Fibroblast of skin of abdomen (primary cell): Measurements from ENCODE around the gene HS3ST3B1.

ENCODE experiments used
- DNase-seq: peaks from one replicate; pipeline ENCODE4 v3.0.0-alpha.2; 2013

The HS3ST3B1 gene

DNA sequence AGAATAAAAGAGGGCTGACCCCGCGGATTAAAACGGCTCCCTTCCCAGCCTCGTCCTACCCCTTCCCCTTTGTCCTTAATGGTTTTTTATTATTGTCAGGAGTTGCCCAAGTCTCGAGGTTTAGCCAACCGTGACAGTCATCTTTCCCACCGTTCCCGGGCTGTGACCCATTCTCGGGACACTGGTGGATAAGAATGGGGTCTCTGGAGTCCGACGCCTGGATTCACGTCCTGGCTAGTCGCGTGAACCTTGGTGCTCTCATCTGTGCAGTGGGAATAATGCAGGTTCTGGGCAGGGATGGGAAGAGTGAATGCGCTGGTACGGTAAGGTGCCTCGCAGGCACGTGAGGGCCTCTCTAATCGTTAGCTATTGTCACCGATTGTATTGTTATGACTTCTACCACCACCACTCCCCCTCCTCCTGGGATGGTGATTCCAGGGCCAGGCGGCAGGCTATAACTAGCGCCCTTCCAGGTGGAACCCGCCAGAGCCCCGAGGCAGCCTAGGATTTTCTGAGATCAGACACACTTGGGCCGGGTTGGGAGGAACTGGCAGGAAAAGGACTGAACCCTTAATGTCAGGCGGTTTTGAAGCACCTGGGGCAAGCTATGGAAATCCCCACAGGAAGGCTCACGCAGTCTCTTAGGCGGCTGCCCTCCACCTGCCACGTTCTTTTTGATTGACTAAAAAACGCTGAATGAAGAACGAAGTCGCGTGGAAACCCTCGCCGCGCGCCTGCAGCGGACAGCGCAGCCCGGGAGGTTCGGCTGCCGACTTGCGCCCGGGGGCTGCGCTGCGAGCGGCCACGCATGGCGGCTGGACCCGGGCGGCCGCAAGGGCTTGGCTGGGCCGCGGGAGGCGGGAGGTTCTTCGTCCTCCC, 2.7 kb downstream of the HS3ST3B1 start:
- DNase-seq: no peak

DNA sequence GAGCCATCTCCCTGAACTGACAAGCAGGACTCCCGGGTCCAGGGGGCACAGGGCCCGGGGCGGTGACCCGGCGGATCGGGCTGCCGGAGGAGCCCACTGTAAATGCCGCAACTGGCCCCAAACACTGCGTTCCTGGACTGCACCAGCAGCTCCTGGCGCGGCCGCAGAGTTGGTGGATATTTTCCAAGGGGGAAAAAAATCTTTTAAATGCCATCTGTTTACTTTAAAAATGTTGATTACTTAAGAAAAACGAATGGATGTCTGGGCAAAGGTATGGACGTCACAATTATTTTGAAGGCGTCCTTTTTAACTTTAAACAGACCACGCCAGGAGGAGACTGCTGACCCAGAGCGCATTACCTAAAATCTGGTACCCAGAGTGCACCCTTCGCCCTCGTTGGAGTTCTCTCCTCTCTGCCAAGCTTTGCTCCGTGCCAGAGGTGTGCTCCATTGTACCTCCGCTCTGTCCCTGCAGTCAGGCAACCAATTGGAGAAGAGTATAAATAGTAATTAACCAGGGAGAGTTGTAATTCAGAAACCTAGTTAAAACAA, 3.4 kb downstream of the HS3ST3B1 start:
- DNase-seq: no peak

- DNase-seq: no peak
Observed at GRCh38 chr17:14304773-14305517, 4.1 kb downstream of the HS3ST3B1 start.

GRCh38 chr17:14305785-14306496, 5.1 kb downstream of the HS3ST3B1 start:
- DNase-seq: no peak

DNA sequence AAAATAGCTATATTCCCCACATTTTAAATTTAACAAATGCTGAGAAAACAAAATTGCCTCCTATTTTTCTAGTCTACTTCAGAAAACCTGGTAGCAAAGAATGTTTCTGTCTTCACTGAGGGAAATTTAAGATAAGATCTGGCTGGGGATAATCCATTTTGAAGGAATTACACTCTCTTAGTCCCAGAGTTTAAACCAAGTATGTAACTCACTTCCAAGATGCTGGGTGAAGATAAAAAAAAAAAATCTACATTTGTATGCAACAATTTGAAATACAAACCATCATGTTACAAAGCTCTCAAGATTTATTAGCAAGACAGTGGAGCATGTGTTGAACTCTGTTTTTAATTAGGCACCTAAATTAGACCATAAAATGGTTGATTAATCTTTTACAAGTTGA, 5.7 kb downstream of the HS3ST3B1 start:
- DNase-seq: peak; percentile 75

GRCh38 chr17:14307560-14308024, 6.7 kb downstream of the HS3ST3B1 start:
- DNase-seq: peak; percentile 91

DNA sequence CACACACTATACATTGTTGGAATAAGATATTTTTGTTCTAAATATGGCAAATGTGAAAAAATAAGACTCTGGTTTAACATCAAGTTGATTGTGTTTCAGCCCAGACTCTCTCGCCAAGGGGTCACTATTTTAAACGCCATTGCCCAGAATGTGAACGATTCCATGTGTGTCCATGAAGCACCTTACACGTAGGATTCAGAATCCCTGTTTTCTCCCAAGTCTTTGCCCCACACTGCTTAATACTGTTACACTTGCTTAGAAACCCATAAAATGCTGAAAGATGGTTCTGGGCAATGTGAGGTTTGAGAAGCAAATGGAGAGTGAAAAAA, 7.7 kb downstream of the HS3ST3B1 start:
- no peak for DNase-seq

- DNase-seq: peak; percentile 92
Observed at GRCh38 chr17:14308965-14309879, 8.3 kb downstream of the HS3ST3B1 start.

DNA sequence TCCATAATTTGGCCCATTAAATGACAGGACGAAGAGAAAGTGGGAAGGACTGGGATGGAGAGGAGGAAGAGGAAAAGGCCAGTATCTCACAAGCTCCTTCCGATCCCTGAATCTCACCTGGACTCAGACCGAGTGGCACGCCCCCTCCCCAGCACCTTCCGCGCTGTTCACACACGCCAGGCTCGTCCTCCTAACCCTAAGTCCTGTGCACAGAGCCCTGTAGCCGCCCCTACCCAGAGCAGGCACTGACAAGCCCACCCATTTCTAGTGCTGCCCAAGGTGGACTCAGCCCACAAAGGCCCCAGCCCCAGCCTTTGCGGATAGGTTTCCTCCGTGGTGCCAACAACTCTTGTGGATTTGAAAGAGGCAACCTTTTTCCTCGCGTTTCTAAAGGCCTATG, 9.2 kb downstream of the HS3ST3B1 start:
- DNase-seq: no peak

GRCh38 chr17:14310605-14311004, 9.7 kb downstream of the HS3ST3B1 start:
- DNase-seq: no peak

- no peak for DNase-seq
Observed at GRCh38 chr17:14311186-14311705, 10.4 kb downstream of the HS3ST3B1 start.

DNA sequence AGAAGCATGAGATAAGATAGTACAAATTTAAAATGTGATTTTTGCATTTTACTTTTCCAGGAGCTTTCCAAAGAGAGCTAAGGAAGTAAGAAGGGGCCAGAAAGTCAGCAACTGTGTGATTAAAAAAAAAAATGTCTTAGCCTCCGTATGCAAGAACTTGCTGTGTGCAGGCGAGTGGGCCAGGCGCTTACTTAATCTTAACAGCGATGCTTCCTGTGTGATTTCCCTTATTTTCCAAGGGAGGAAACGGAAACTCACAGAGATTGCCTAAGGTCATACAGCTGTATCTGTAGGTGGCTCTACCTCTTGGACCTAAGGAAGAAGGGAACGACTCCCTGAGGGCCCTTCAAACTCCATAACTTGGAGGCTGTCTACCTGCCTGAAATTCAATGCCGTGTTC, 11.1 kb downstream of the HS3ST3B1 start:
- DNase-seq: no peak

- no peak for DNase-seq
Observed at GRCh38 chr17:14312522-14312921, 11.6 kb downstream of the HS3ST3B1 start.

- DNase-seq: no peak
Observed at GRCh38 chr17:14316126-14316832, 15.4 kb downstream of the HS3ST3B1 start.

DNA sequence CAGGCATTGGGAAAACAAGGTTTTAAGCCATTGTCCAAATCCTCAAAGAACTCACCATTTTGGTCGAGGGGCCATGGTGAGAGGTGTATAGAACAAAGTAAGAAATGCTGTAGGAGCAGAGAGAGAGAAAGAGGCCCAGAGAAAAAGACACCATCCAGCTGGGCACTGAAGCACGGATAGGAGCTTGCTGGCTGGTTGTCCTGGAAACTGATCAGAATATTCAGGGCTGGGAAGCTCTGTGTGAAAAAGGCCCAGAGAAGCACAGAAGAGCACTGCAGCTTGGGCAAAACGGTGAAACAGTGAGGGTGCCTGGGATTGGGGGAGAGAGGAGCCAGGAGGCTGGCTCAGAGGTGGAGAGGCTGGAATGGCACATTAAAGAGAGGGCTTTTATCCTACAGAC, 16.5 kb downstream of the HS3ST3B1 start:
- DNase-seq: no peak

DNA sequence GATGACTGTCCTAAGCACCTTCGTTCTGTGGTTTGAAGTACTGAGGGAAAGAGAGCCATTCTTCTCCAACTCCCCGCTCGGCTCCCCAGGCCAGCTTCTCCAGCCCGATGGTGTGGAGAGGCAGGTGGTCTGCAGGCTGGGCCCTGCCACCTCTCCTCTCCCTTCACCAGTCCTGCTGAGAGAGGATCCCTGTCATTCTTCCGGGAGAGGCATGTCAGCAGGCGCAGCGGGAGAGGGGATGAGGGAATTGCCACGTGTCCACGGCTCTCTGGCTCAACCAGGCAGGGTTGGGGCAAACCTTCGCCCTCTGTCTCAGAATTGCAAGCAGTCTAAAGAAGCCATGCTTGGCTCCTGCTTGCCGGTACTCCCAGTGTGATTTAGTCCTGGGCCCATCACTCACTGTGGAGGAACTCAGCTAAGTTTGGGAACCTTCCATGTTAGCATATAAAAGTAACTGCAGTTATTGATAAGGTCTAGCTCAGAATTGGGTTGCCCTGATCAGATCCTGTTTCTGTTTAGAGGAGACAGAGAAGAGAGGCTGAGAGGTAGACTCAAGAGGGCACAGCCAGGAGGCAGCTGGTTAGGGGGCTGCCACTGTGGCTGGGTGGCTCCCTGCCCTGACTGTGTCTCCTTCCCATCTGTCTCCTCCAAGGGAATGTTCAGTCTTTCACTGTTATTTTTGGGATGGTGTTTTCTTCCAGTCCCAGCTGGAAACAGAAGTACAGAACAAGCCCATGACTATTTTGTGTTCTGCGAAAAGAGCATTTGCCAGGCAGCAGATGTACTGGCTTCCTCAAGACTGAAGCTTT, 17.4 kb downstream of the HS3ST3B1 start:
- no peak for DNase-seq

- no peak for DNase-seq
Observed at GRCh38 chr17:14318918-14319205, 18.0 kb downstream of the HS3ST3B1 start.

DNA sequence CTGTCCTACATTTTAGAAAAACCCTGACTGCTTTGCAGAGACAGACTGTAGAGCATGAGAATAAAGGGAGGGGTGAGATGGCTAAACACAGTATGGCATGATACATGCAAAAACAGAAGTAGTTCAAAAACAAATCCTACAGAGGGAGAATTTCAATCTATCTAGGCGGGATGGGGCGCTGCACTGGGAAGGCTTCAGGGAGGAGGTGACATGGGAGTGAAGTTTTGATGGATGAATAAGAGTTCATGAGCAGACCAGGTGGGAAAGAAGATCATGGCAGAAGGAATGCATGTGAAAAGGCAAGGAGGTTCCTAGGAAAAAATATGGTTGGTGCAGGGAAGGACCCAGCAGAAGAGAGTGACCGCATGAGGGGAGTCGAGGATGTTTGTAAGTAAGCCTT, 19.2 kb downstream of the HS3ST3B1 start:
- DNase-seq: no peak

DNA sequence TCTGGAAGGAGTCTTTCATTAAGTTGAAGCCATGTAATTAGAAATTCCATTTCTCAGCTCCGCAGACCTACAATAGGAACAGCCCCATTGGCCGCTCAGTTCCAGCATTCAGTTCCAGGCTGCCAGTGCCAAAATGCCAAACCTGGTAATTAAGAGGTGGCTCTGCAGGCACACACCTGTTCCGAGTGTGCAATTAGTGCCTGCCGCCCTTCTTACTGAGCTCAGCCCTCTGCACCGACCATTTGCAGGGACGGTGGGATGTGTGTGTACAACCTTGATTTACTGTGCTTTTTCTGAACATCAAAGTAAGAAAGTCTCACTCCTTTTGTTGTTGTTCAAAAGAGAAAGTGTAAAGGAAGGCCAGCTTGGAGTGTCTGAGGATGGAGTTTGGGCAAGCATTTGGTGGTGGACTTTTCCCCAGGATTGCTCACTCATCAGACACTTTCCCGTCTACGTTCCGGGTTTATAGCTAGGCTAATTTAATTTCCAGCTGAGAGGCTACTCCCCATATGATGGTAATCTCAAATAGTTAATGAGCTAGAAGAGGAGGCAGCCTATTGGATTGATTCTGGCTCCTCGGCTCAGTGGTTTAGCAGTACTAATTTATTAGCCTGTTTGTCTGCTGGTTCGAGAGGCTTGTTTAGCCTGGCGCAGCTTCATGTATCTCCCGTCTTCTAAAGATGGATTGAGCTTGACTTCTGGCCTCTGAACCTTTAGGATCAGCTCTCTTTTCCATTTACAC, 20.0 kb downstream of the HS3ST3B1 start:
- no peak for DNase-seq
